ENCODE measurements around the gene HAND2.

GRCh38 chr4:173565281-173565680, 35.3 kb upstream of the HAND2 start:
- no peak for TF ChIP-seq CTCF (conservative IDR thresholded peaks at IDR 0.05)
- TF ChIP-seq EZH2 (IDR thresholded peaks at IDR 0.05; ENCODE audit: low read depth), result no peak
